SK-N-SH (cell line): ENCODE measurements around the gene NUDT22. TPM values are rescaled to one million over a fixed set of nuclear protein-coding genes. Genes with fewer than 3 reads are reported as not detected.

Experiments
- CTCF ChIA-PET: fragments of 300-600, 350-600 bp; formaldehyde crosslinking; extraction: SDS; loops from one replicate; lab custom pipeline; 2021; lab: Yijun Ruan, JAX
- POLR2A ChIA-PET: fragments of 350-600 bp; sonication (Branson Sonifier 250); formaldehyde crosslinking; extraction: SDS; loops from one replicate; lab custom pipeline; 2020; ENCODE audit warnings: antibody characterized with exemption, inconsistent platforms; lab: Yijun Ruan, JAX
- DNase-seq: peaks from one replicate; pipeline ENCODE4 v3.0.0; 2012
- H2AFZ ChIP-seq: fragments of 200-600 bp; sonication (generic); 2 replicates; pipeline ENCODE4 v1.8.1; 2016; ENCODE audit warnings: antibody characterized with exemption, mild to moderate bottlenecking, low read depth
- H3F3A ChIP-seq: fragments of 200-600 bp; sonication (generic); replicated peaks from 2 replicates; pipeline ENCODE3; 2016; ENCODE audit warnings: antibody characterized with exemption, mild to moderate bottlenecking; ENCODE audit not compliant: insufficient read depth
- H3K27ac ChIP-seq, 2 experiments: fragments of 200-500 bp in 1 of 2; fragments of 200-600 bp in 1 of 2; sonication (Bioruptor generic) in 1 of 2; sonication (generic), shearing (Covaris generic) in 1 of 2; 2 replicates each; pipeline versions ENCODE4 v1.5.1 to v1.6.1; 2014 to 2016; ENCODE audit warnings: low read depth in 2 of 2, inconsistent platforms in 1 of 2, low read length in 1 of 2, mild to moderate bottlenecking in 1 of 2, mixed read lengths in 1 of 2
- H3K27me3 ChIP-seq: fragments of 200-600 bp; sonication (generic), shearing (Covaris generic); 2 replicates; pipeline ENCODE4 v1.6.1; 2016; ENCODE audit warnings: mixed run types; ENCODE audit not compliant: insufficient read depth
- H3K36me3 ChIP-seq, 2 experiments: fragments of 200-500 bp in 1 of 2; fragments of 200-600 bp in 1 of 2; sonication (Bioruptor generic) in 1 of 2; sonication (generic) in 1 of 2; replicated peaks in 1 of 2; 2 replicates each; pipeline versions ENCODE3 to v1.5.1; 2014 to 2016; ENCODE audit warnings: low read length in 1 of 2, mild to moderate bottlenecking in 1 of 2; ENCODE audit not compliant: insufficient read depth in 2 of 2, control insufficient read depth in 1 of 2
- H3K4me1 ChIP-seq, 2 experiments: fragments of 200-500 bp in 1 of 2; fragments of 200-600 bp in 1 of 2; sonication (Bioruptor generic) in 1 of 2; sonication (generic), shearing (Covaris generic) in 1 of 2; 2 replicates each; pipeline versions ENCODE4 v1.5.1 to v1.6.1; 2014 to 2016; ENCODE audit warnings: low read depth in 1 of 2, low read length in 1 of 2, mixed run types in 1 of 2; ENCODE audit not compliant: insufficient read depth in 2 of 2, control insufficient read depth in 1 of 2
- H3K4me2 ChIP-seq: fragments of 200-600 bp; sonication (generic), shearing (Covaris generic); 2 replicates; pipeline ENCODE4 v1.6.1; 2017; ENCODE audit warnings: mixed run types
- H3K4me3 ChIP-seq, 2 experiments: fragments of 200-500 bp in 1 of 2; fragments of 200-600 bp in 1 of 2; sonication (Bioruptor generic) in 1 of 2; sonication (generic), shearing (Covaris generic) in 1 of 2; 2 replicates each; pipeline versions ENCODE4 v1.5.1 to v1.8.1; 2014 to 2016; ENCODE audit warnings: low read depth in 2 of 2, inconsistent platforms in 1 of 2, low read length in 1 of 2, mild to moderate bottlenecking in 1 of 2, mixed read lengths in 1 of 2, moderate library complexity in 1 of 2
- H3K79me2 ChIP-seq: fragments of 200-600 bp; sonication (generic); 2 replicates; pipeline ENCODE4 v1.8.1; 2017; ENCODE audit warnings: mild to moderate bottlenecking; ENCODE audit not compliant: insufficient read depth
- H3K9ac ChIP-seq: fragments of 200-600 bp; sonication (generic); 2 replicates; pipeline ENCODE4 v1.6.1; 2017; ENCODE audit warnings: mixed run types
- H3K9me2 ChIP-seq: fragments of 200-600 bp; sonication (generic); 2 replicates; pipeline ENCODE4 v1.6.1; 2017; ENCODE audit warnings: mixed run types
- H3K9me3 ChIP-seq: fragments of 200-600 bp; sonication (generic); 2 replicates; pipeline ENCODE4 v1.6.1; 2017; ENCODE audit warnings: mixed run types, mild to moderate bottlenecking, moderate library complexity
- H4K20me1 ChIP-seq: fragments of 200-600 bp; sonication (generic); 2 replicates; pipeline ENCODE4 v1.6.1; 2017; ENCODE audit warnings: mild to moderate bottlenecking, mixed run types; ENCODE audit not compliant: insufficient read depth
- CHD2 ChIP-seq: fragments of 150-350 bp; IDR thresholded peaks from 2 replicates; pipeline ENCODE4 v1.6.1; 2018; ENCODE audit warnings: low read length; ENCODE audit not compliant: partially characterized antibody
- ELF1 ChIP-seq: IDR thresholded peaks from 2 replicates; pipeline ENCODE4 v1.4.0; 2012
- EZH2phosphoT487 ChIP-seq: fragments of 200-600 bp; sonication (generic); IDR thresholded peaks from 2 replicates; pipeline ENCODE4 v1.6.1; 2017; ENCODE audit warnings: low read depth, mixed run types, mild to moderate bottlenecking, antibody characterized with exemption, moderate library complexity, borderline replicate concordance
- FOXJ3 ChIP-seq: sonication (generic); formaldehyde crosslinking; IDR thresholded peaks from 2 replicates; pipeline ENCODE4 v1.5.1; 2020; ENCODE audit warnings: mild to moderate bottlenecking, missing genetic modification reagents
- GABPA ChIP-seq: IDR thresholded peaks from 2 replicates; pipeline ENCODE4 v1.4.0; 2012; ENCODE audit warnings: low read depth, mild to moderate bottlenecking
- MEF2A ChIP-seq: IDR thresholded peaks from 2 replicates; pipeline ENCODE4 v1.4.0; 2012; ENCODE audit warnings: low read depth, borderline replicate concordance
- NFIC ChIP-seq: IDR thresholded peaks from 2 replicates; pipeline ENCODE4 v1.4.0; 2012; ENCODE audit warnings: borderline replicate concordance
- NRF1 ChIP-seq: IDR thresholded peaks from 2 replicates; pipeline ENCODE4 v1.6.1; 2012; ENCODE audit warnings: low read depth, mild to moderate bottlenecking, low read length
- POLR2AphosphoS5 ChIP-seq: IDR thresholded peaks from 2 replicates; pipeline ENCODE4 v1.6.1; 2012; ENCODE audit warnings: low read depth, low read length
- RCOR1 ChIP-seq: fragments of 150-350 bp; IDR thresholded peaks from 2 replicates; pipeline ENCODE4 v1.6.1; 2017; ENCODE audit warnings: antibody characterized with exemption, low read length
- RFX5 ChIP-seq: IDR thresholded peaks from 2 replicates; pipeline ENCODE4 v1.6.1; 2012; ENCODE audit warnings: mild to moderate bottlenecking, improper control_type of control experiment, low read length
- RXRA ChIP-seq: IDR thresholded peaks from 2 replicates; pipeline ENCODE4 v1.4.0; 2012; ENCODE audit warnings: low read depth, mild to moderate bottlenecking, borderline replicate concordance
- SMC3 ChIP-seq: IDR thresholded peaks from 2 replicates; pipeline ENCODE4 v1.6.1; 2012; ENCODE audit warnings: low read depth, low read length, improper control_type of control experiment
- TEAD4 ChIP-seq: IDR thresholded peaks from 2 replicates; pipeline ENCODE4 v1.4.0; 2012; ENCODE audit warnings: mild to moderate bottlenecking, borderline replicate concordance; ENCODE audit not compliant: insufficient read depth
- WGBS: methylation state at CpG from one replicate; pipeline ENCODE4 v1.1.6; 2017; ENCODE audit warnings: low lambda C conversion rate; 5-methylcytosine and 5-hydroxymethylcytosine counted together
- polyA plus RNA-seq, 3 experiments: library from polyadenylated mRNA; depleted of rRNA; stranded (reverse); fragments of >200 nt; gene quantifications; 2 replicates each; pipeline ENCODE4 v1.2.3, GENCODE V29; 2012
- TF ChIP-seq, protein P1 (sequence below): IDR thresholded peaks from 2 replicates; pipeline ENCODE4 v1.4.0; 2012; ENCODE audit warnings: low read depth, borderline replicate concordance
- TF ChIP-seq, protein P2 (sequence below): fragments of 150-350 bp; IDR thresholded peaks from 2 replicates; pipeline ENCODE4 v1.6.1; 2017; ENCODE audit warnings: antibody characterized with exemption, low read length, low read depth, borderline replicate concordance
- TF ChIP-seq, protein P3 (sequence below): IDR thresholded peaks from 2 replicates; pipeline ENCODE4; 2012
- TF ChIP-seq, protein P4 (sequence below): IDR thresholded peaks from 2 replicates; pipeline ENCODE4 v1.6.1; 2012; ENCODE audit warnings: mild to moderate bottlenecking, low read depth, low read length, moderate library complexity
- TF ChIP-seq, protein P5 (sequence below): IDR thresholded peaks from 2 replicates; pipeline ENCODE4 v1.4.0; 2012; ENCODE audit warnings: low read depth, borderline replicate concordance

The NUDT22 gene
- polyA plus RNA-seq, 1 of the 3 experiments (the other 2 are of a cell fraction) = 72.7 TPM

DNA sequence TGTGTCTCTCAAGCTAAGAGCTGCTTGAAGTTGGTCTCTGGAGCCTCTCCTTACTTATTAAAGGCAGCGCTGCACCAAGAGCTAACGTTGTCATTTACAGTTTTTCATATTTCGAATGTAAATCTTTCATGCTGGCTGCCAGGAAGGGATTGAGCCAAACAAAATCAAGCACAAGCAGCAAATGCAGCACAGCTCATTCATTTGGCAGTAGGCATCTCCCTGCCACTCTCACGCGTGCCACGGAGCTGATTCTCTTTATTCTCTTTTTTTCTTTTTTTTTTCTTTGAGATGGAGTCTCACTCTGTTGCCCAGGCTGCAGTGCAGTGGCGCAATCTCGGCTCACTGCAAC is 6.9 kb downstream of the NUDT22 start:
- peak overlapping the region in 1 of 2 experiments; percentile 70; a peak in 1 of 4 replicates for H3K4me3 ChIP-seq
- 95% methylated on average over 8 of the region's 8 CpGs for WGBS
- peaks cover 20% of the 10 kb centered on the region for H3F3A ChIP-seq
- no peak for DNase-seq
- no peak overlapping the region for H3K4me2 ChIP-seq
- H3K9me2 ChIP-seq = no peaks in the 10 kb centered on the region
- no peak overlapping the region for H2AFZ ChIP-seq
- H3K4me1 ChIP-seq = peaks cover 14 to 47% of the 10 kb centered on the region in 2 experiments; a peak in 2 of 4 replicates
- TF ChIP-seq TEAD4 = no peak
- TF ChIP-seq GABPA = no peak
- no peak for TF ChIP-seq POLR2AphosphoS5
- no peak for TF ChIP-seq RCOR1
- no peak for TF ChIP-seq SMC3
- TF ChIP-seq ELF1 = no peak
- TF ChIP-seq NRF1 = no peak
- TF ChIP-seq CHD2 = no peak
- no peak for TF ChIP-seq NFIC
- no peak for TF ChIP-seq MEF2A
- TF ChIP-seq, protein P1, sequence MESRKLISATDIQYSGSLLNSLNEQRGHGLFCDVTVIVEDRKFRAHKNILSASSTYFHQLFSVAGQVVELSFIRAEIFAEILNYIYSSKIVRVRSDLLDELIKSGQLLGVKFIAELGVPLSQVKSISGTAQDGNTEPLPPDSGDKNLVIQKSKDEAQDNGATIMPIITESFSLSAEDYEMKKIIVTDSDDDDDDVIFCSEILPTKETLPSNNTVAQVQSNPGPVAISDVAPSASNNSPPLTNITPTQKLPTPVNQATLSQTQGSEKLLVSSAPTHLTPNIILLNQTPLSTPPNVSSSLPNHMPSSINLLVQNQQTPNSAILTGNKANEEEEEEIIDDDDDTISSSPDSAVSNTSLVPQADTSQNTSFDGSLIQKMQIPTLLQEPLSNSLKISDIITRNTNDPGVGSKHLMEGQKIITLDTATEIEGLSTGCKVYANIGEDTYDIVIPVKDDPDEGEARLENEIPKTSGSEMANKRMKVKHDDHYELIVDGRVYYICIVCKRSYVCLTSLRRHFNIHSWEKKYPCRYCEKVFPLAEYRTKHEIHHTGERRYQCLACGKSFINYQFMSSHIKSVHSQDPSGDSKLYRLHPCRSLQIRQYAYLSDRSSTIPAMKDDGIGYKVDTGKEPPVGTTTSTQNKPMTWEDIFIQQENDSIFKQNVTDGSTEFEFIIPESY = no peak
- no peak for TF ChIP-seq EZH2phosphoT487
- TF ChIP-seq FOXJ3 = no peak
- no peak for TF ChIP-seq RXRA
- TF ChIP-seq, protein P2, sequence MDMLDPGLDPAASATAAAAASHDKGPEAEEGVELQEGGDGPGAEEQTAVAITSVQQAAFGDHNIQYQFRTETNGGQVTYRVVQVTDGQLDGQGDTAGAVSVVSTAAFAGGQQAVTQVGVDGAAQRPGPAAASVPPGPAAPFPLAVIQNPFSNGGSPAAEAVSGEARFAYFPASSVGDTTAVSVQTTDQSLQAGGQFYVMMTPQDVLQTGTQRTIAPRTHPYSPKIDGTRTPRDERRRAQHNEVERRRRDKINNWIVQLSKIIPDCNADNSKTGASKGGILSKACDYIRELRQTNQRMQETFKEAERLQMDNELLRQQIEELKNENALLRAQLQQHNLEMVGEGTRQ = no peak
- peaks cover 0 to 11% of the 10 kb centered on the region in 2 experiments for H3K36me3 ChIP-seq
- no peaks in the 10 kb centered on the region for H3K9me3 ChIP-seq
- H3K27me3 ChIP-seq = no peaks in the 10 kb centered on the region
- H4K20me1 ChIP-seq = no peaks in the 10 kb centered on the region
- peaks cover 31% of the 10 kb centered on the region for H3K79me2 ChIP-seq
- ChIA-PET POLR2A (interaction anchor here (1.0 to 1.8 kb wide), 2 partner anchors 8 to 35 kb away, joined by 3 to 9 read pairs; partner anchors contain the start of gene FKBP2), CTCF (interaction anchor here (0.6 to 3.4 kb wide), 5 partner anchors 10 to 71 kb away, joined by 3 to 15 read pairs (median 6); partner anchors contain the start of genes PLCB3 and PPP1R14B)
- H3K9ac ChIP-seq = no peak overlapping the region
- H3K27ac ChIP-seq = no peak overlapping the region

DNA sequence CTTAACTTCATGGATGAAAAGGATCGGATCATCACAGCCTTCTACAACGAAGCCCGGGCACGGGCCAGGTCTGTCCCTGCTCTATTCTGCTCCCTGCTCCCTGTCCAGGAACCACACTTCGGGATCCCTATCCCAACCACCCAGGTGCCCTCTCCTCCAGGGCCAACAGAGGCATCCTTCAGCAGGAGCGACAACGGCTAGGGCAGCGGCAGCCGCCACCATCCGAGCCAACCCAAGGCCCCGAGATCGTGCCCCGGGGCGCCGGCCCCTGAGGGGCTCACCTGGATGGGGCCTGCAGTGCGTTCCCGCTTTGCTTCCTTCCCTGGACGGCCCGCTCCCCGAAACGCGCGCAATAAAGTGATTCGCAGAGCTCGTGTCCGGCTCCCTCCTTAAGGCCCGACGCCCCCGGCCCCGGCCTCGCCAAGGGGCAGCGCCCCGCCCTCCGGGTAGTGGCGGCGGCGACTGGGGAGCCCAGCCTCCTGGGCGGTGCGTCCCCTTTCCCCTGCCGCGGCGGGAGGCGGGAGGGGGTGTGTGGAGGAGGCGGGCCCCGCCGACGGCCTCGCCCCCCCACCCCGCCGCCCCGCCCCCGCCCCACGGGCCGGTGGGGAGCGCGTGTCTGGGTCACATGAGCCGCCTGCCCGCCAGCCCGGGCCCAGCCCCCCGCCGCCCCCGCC is 8.0 kb downstream of the NUDT22 start, which contains the start of gene VEGFB:
Gene VEGFB (plus strand): TSS at position 672 of the 674 bp plus-strand sequence. CDS start 250 bp downstream, outside the sequence.
- peak within 1 kb of the TSS; percentile 91 for H3K4me2 ChIP-seq
- H3K79me2 ChIP-seq = peaks cover 20% of the 10 kb centered on the region
- no peaks in the 10 kb centered on the region for H3K9me3 ChIP-seq
- no peaks in the 10 kb centered on the region for H4K20me1 ChIP-seq
- ChIA-PET CTCF (interaction anchor here (1.0 to 3.4 kb wide), 4 partner anchors 13 to 70 kb away, joined by 3 to 15 read pairs (median 6); partner anchors contain the start of genes PLCB3 and PPP1R14B), POLR2A (interaction anchor here (0.6 to 0.7 kb wide), 3 partner anchors 28 to 1381 kb away, joined by 3 to 4 read pairs (median 3); partner anchors contain the start of gene FERMT3)
- peak within 1 kb of the TSS in 1 of 2 experiments; percentile 83; a peak in 2 of 4 replicates for H3K27ac ChIP-seq
- H3K4me3 ChIP-seq = peak within 1 kb of the TSS; percentile 69 to 70
- peaks cover 0 to 20% of the 10 kb centered on the region in 2 experiments for H3K36me3 ChIP-seq
- H3K9ac ChIP-seq = peak within 1 kb of the TSS; percentile 66
- peaks cover 31% of the 10 kb centered on the region for H3F3A ChIP-seq
- 17% methylated on average over 9 of the region's 62 CpGs for WGBS
- no peaks in the 10 kb centered on the region for H3K27me3 ChIP-seq
- H3K4me1 ChIP-seq = peaks cover 11 to 47% of the 10 kb centered on the region in 2 experiments; a peak in 2 of 4 replicates
- H2AFZ ChIP-seq = no peak within 1 kb of the TSS
- DNase-seq = peak; percentile 92
- no peaks in the 10 kb centered on the region for H3K9me2 ChIP-seq
- TF ChIP-seq CHD2 = no peak
- TF ChIP-seq, protein P3, sequence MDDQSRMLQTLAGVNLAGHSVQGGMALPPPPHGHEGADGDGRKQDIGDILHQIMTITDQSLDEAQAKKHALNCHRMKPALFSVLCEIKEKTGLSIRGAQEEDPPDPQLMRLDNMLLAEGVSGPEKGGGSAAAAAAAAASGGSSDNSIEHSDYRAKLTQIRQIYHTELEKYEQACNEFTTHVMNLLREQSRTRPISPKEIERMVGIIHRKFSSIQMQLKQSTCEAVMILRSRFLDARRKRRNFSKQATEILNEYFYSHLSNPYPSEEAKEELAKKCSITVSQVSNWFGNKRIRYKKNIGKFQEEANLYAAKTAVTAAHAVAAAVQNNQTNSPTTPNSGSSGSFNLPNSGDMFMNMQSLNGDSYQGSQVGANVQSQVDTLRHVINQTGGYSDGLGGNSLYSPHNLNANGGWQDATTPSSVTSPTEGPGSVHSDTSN = no peak
- peak; percentile 38; the same call in 1 of the 2 replicates for TF ChIP-seq POLR2AphosphoS5
- TF ChIP-seq RFX5 = no peak
- TF ChIP-seq, protein P4, sequence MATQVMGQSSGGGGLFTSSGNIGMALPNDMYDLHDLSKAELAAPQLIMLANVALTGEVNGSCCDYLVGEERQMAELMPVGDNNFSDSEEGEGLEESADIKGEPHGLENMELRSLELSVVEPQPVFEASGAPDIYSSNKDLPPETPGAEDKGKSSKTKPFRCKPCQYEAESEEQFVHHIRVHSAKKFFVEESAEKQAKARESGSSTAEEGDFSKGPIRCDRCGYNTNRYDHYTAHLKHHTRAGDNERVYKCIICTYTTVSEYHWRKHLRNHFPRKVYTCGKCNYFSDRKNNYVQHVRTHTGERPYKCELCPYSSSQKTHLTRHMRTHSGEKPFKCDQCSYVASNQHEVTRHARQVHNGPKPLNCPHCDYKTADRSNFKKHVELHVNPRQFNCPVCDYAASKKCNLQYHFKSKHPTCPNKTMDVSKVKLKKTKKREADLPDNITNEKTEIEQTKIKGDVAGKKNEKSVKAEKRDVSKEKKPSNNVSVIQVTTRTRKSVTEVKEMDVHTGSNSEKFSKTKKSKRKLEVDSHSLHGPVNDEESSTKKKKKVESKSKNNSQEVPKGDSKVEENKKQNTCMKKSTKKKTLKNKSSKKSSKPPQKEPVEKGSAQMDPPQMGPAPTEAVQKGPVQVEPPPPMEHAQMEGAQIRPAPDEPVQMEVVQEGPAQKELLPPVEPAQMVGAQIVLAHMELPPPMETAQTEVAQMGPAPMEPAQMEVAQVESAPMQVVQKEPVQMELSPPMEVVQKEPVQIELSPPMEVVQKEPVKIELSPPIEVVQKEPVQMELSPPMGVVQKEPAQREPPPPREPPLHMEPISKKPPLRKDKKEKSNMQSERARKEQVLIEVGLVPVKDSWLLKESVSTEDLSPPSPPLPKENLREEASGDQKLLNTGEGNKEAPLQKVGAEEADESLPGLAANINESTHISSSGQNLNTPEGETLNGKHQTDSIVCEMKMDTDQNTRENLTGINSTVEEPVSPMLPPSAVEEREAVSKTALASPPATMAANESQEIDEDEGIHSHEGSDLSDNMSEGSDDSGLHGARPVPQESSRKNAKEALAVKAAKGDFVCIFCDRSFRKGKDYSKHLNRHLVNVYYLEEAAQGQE = no peak
- TF ChIP-seq NRF1 = no peak
- TF ChIP-seq, protein P5, sequence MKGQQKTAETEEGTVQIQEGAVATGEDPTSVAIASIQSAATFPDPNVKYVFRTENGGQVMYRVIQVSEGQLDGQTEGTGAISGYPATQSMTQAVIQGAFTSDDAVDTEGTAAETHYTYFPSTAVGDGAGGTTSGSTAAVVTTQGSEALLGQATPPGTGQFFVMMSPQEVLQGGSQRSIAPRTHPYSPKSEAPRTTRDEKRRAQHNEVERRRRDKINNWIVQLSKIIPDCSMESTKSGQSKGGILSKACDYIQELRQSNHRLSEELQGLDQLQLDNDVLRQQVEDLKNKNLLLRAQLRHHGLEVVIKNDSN = peak; percentile 61; the same call in 1 of the 2 replicates
